Activated T-cell treated with anti-CD3 and anti-CD28 coated beads, Interleukin-2, amount 50 U/mL, for 4 hours (primary cell): Measurements from ENCODE around the gene KLRD1. TPM values are rescaled to one million over a fixed set of nuclear protein-coding genes. Genes with fewer than 3 reads are reported as not detected.
"Not testable (repeated sequence)": the region's sequence is repeated elsewhere in the genome, so short reads cannot be mapped to it uniquely, and the experiment has no call there.

Experiments
- ATAC-seq, 2 donors: fragments of 200-7000 bp; cut with Tn5 transposase; one replicate each; pipeline ENCODE4 v1.10.0; 2021
- DNase-seq: peaks from one replicate; pipeline ENCODE4 v3.0.0-alpha.2; 2020
- H3K27me3 Mint-ChIP-seq: one replicate; pipeline ENCODE4 v1.8.0; 2021; ENCODE audit warnings: low read depth, mixed read lengths
- H3K36me3 Mint-ChIP-seq: one replicate; pipeline ENCODE4 v1.8.0; 2022; ENCODE audit warnings: mixed read lengths; ENCODE audit not compliant: insufficient read depth
- H3K4me1 Mint-ChIP-seq: one replicate; pipeline ENCODE4 v1.8.0; 2021; ENCODE audit warnings: low read depth, mixed read lengths
- H3K4me3 Mint-ChIP-seq: one replicate; pipeline ENCODE4 v1.8.0; 2021; ENCODE audit warnings: mild to moderate bottlenecking, moderate library complexity, mixed read lengths
- H3K9me3 Mint-ChIP-seq: one replicate; pipeline ENCODE4 v1.8.0; 2021; ENCODE audit warnings: mixed read lengths
- total RNA-seq, 3 donors: library from RNA; stranded (reverse); gene quantifications; one replicate each; pipeline ENCODE4 v1.2.1, GENCODE V29; 2021

Gene KLRD1
- total RNA-seq, 3 donors from 2014 or later = 6.9 to 17.7 (median 7.2) TPM

- H3K4me1 Mint-ChIP-seq = peaks cover 9% of the 10 kb centered on the region
- no peak overlapping the region for H3K4me3 Mint-ChIP-seq
- H3K36me3 Mint-ChIP-seq = no peaks in the 10 kb centered on the region
- ATAC-seq = no peak
- peaks cover 2% of the 10 kb centered on the region for H3K9me3 Mint-ChIP-seq
- no peak for DNase-seq
- peaks cover 6% of the 10 kb centered on the region for H3K27me3 Mint-ChIP-seq
Observed at GRCh38 chr12:10358131-10358530, 50.5 kb downstream of the KLRD1 start.

DNA sequence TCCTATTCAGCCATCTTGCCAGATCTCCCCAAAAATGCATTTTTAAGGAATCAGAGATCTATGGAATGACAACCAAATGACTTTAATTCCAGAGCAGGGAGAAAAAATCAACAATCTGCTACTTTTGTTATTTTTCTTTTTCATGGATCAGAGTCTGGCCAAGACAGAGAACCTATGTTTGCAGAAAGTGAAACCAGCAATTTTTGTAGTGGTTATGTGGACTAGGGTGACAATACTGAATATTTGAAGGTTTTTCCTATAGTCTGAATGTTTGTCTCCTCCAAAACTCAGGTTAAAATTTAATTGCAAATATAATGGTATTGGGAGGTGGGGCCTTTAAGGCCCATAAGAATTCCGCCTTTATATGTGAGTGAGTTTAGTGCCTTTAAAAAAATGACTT lies 51.3 kb downstream of the KLRD1 start:
- Mint-ChIP-seq H3K36me3 (no peaks in the 10 kb centered on the region), H3K4me3 (no peak overlapping the region), H3K9me3 (no peaks in the 10 kb centered on the region), H3K4me1 (peaks cover 9% of the 10 kb centered on the region), H3K27me3 (peaks cover 4% of the 10 kb centered on the region)
- DNase-seq = no peak
- no peak for ATAC-seq

DNA sequence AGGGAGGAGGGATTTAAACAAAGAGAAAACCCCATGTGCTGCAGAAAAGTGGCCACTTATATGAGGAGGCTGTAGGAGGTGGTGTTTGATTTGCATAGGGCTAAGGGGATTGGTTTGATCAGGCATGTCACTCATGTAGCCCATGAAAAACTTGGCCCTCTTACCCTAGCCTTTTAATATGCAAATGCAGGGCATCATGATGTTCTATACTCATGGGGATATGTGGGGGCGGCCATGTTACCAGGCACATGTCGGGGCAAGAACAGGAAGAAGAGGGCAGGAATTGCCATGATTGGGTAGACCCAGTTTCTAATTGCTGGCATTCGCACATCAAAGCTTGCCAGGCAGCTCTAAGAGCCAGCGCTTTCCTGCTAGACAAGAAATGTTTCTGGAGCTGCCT lies 53.4 kb downstream of the KLRD1 start:
- H3K4me1 Mint-ChIP-seq = peaks cover 9% of the 10 kb centered on the region
- ATAC-seq = peak in 1 of 2 donors; percentile 19
- H3K36me3 Mint-ChIP-seq = no peaks in the 10 kb centered on the region
- H3K4me3 Mint-ChIP-seq = no peak overlapping the region
- DNase-seq = no peak
- no peaks in the 10 kb centered on the region for H3K9me3 Mint-ChIP-seq
- no peaks in the 10 kb centered on the region for H3K27me3 Mint-ChIP-seq

- Mint-ChIP-seq H3K27me3 (no peaks in the 10 kb centered on the region), H3K36me3 (no peaks in the 10 kb centered on the region), H3K4me3 (no peak overlapping the region), H3K4me1 (peaks cover 9% of the 10 kb centered on the region), H3K9me3 (no peaks in the 10 kb centered on the region)
- no peak for ATAC-seq
- no peak for DNase-seq
Observed at GRCh38 chr12:10361622-10362021, 54.0 kb downstream of the KLRD1 start.

- no peak for DNase-seq
- H3K9me3 Mint-ChIP-seq = no peaks in the 10 kb centered on the region
- ATAC-seq = no peak
- H3K4me1 Mint-ChIP-seq = peaks cover 9% of the 10 kb centered on the region
- H3K27me3 Mint-ChIP-seq = no peaks in the 10 kb centered on the region
- no peak overlapping the region for H3K4me3 Mint-ChIP-seq
- H3K36me3 Mint-ChIP-seq = no peaks in the 10 kb centered on the region
Observed at GRCh38 chr12:10362325-10362724, 54.7 kb downstream of the KLRD1 start.

DNA sequence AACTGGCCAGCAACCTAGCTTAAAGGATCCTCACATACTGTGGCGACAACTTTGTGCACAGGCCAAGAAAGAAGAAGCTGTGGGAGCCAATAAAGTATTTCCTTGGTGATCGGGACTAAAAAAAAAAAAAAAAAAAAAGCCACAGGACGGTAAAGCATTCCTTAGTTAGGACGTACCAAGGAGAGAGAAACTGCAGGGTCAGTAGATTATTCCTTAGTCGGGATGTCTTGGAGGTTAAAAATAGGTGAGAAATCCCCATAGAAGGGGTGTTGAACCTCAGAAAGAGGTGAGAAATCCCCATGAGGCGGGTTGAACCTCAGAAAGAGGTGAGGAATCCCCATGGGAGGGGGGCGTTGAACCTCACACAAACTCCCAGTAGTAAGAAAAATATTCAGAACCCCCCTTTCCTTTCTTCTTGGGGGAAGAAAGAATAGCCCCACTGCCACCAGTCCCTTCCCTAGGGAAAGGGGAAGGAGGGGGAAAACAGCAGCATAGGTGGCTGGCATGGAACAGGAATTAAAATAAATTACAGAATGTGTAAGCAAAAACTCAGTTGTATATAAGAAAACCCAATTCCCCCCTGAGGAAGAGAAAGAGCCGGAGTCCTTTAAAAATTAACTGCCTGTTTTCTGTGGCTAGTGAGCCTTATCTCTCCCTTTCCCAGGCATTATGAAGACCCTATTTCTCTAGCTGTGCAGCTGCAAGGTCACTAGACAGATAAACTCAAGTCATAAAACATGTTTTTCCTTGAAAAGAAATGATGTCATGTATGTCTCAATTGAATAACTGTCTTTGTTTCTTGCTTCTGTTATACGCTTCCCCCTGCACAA lies 55.4 kb downstream of the KLRD1 start:
- Mint-ChIP-seq H3K4me3 (no peak overlapping the region), H3K4me1 (peaks cover 10% of the 10 kb centered on the region), H3K9me3 (peaks cover 2% of the 10 kb centered on the region), H3K27me3 (no peaks in the 10 kb centered on the region), H3K36me3 (no peaks in the 10 kb centered on the region)
- ATAC-seq = no peak
- no peak for DNase-seq

- DNase-seq = no peak
Observed at GRCh38 chr12:10363658-10363913, 55.9 kb downstream of the KLRD1 start.

DNA sequence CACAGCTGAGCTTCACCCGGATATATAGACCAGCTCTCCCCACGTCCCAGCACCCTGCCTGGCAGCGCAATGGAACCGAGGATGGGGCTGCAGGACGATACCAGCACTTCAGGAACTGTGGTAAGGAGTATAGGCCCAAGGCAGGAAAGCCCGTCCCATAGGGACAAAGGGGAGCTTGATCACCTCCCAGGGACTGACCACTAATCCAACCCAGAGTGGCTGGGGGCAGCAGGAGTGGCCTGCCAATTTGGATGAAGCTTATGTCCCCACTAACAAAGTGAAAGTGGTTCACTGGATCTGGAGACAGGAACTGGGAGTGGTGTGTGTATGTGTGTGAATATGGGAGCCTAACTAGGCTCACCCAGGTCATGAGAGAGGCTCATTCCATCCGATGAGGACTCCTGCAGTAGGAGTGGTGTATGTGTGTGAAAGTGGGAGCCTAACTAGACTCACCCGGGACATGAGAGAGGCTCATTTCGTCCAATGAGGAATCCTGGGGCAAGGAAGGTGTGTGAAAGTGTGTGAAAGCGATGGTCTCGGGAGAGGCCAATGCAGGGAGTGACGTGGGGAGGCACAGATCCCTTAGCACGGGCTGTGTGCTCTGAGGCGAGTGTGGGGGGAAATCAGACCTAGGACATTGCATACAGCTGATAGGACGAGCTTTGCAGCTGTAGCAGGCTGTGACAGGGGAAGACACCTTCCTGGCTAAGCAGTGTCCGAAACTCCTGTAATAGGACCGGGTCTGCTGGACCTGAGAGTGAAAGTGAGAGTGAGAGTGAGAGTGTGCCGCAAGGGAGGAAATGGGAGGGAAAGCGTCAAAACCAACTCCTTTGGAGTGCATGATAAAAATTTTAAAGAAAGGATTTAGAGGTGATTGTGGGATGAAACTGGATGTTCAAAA lies 56.5 kb downstream of the KLRD1 start:
- Mint-ChIP-seq H3K4me3 (no peak overlapping the region), H3K9me3 (peaks cover 5% of the 10 kb centered on the region), H3K36me3 (peaks cover 7% of the 10 kb centered on the region)

More at GRCh38 chr12:10363658-10363913, 55.9 kb downstream of the KLRD1 start:
- Mint-ChIP-seq H3K4me1 (peaks cover 13% of the 10 kb centered on the region), H3K4me3 (no peak overlapping the region), H3K36me3 (peaks cover 4% of the 10 kb centered on the region), H3K27me3 (no peaks in the 10 kb centered on the region), H3K9me3 (peaks cover 5% of the 10 kb centered on the region)
- ATAC-seq = no peak

GRCh38 chr12:10364815-10365622 lies 57.3 kb downstream of the KLRD1 start:
- no peaks in the 10 kb centered on the region for H3K27me3 Mint-ChIP-seq
- H3K36me3 Mint-ChIP-seq = peaks cover 7% of the 10 kb centered on the region
- H3K9me3 Mint-ChIP-seq = peaks cover 5% of the 10 kb centered on the region
- peaks cover 17% of the 10 kb centered on the region for H3K4me1 Mint-ChIP-seq
- peak; percentile 45 for DNase-seq
- no peak overlapping the region for H3K4me3 Mint-ChIP-seq
- ATAC-seq = peak; percentile 74 to 78

More for the DNA sequence above, 56.5 kb downstream of the KLRD1 start:
- Mint-ChIP-seq H3K27me3 (no peaks in the 10 kb centered on the region), H3K4me1 (peaks cover 15% of the 10 kb centered on the region)
- DNase-seq (no peak), ATAC-seq (peak; percentile 58)

DNA sequence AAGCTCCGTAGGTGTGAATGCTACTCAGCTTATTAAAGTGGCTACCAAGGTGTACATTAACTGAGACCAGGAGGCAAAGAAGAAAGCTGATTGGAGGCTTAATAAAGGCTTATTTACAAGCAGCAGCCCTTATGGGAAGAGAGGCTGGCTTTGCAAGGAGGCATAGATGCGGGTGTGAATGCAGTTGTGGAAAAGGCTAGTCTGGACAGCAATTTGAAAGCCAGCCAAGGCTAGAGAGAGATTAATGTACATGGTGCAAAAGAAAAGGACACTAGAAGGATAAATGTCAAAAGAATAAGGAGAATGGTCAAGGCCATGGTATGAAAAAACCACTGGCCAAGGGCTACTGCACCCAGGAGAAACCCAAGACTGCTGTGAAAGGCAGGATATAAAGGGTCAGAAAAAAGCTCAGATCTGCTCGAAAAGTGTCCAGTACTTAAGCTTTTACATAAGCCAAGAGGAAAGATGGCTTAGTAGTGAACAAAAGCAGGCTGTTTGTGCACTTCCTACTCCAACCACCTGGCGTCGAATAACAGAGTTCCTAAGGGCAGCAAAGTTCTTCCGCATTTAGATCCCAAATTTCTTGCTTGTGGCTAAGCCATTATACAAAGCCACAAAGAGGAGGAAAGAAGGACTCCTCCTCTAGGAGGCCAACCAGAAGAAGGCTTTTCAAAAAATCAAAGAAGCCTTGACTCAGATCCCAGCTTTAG lies 58.2 kb downstream of the KLRD1 start:
- Mint-ChIP-seq H3K36me3 (peaks cover 7% of the 10 kb centered on the region), H3K4me3 (no peak overlapping the region), H3K4me1 (peaks cover 22% of the 10 kb centered on the region), H3K9me3 (peaks cover 5% of the 10 kb centered on the region), H3K27me3 (no peaks in the 10 kb centered on the region)
- DNase-seq (no peak), ATAC-seq (no peak)

GRCh38 chr12:10366875-10367274 lies 59.2 kb downstream of the KLRD1 start:
- Mint-ChIP-seq H3K9me3 (peaks cover 5% of the 10 kb centered on the region), H3K36me3 (peaks cover 7% of the 10 kb centered on the region), H3K4me1 (peaks cover 19% of the 10 kb centered on the region), H3K4me3 (no peak overlapping the region), H3K27me3 (no peaks in the 10 kb centered on the region)
- DNase-seq (no peak), ATAC-seq (no peak)

- H3K9me3 Mint-ChIP-seq, ATAC-seq, H3K36me3 Mint-ChIP-seq, H3K4me3 Mint-ChIP-seq, DNase-seq, H3K27me3 Mint-ChIP-seq: not testable (repeated sequence)
- H3K4me1 Mint-ChIP-seq = peaks cover 24% of the 10 kb centered on the region
Observed at GRCh38 chr12:10367714-10368113, 60.0 kb downstream of the KLRD1 start.

DNA sequence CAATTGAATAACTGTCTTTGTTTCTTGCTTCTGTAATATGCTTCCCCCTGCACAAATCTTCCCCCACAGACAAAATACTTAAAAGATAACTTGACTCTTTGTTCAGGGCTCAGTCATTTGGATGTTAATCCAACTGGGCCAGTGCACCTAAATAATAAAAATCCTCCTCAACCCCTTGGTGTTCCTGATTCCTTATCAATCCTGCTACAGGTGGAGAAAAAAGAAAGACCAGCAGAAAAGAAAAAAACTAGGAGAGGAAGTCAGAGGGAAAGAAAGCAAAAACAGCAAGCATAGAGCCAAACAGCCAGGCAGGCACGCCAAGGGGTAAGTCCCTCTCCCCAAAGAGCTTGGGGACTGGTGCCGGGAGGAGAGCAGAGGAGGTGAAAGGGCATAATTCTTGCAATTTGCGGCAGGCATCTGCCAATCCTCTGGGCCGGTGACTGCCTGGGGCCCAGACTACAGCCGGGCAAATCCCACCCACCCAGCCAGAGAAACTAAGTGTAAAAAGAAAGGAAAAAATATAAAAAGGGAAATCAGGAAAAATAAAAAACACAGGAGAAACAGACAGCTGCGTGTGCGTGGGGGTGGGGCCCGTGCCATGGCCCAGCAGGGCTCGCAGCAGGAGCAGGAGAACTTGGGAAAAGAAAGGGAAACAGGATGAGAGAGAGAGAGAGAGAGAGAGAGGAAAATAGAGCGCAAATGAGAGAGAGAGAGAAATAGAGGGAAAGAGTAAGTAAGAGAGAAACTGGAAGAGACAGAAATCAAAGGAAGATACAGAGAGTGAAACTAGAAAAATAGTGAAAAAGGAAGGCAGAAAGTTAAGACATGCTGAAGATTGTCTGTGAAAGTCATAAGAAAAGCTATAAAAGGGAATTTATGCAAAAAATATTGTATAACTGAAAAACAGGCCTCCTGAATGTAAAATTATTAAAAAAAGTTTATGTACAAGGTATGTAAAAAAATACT lies 60.8 kb downstream of the KLRD1 start:
- Mint-ChIP-seq H3K9me3 (peaks cover 5% of the 10 kb centered on the region), H3K4me3 (peak overlapping the region; percentile 26), H3K4me1 (peaks cover 28% of the 10 kb centered on the region), H3K36me3 (peaks cover 7% of the 10 kb centered on the region), H3K27me3 (no peaks in the 10 kb centered on the region)
- no peak for DNase-seq
- ATAC-seq = no peak
